Testis (tissue), 3 donors: ENCODE results near the gene CADM1. TPM values are rescaled to one million over a fixed set of nuclear protein-coding genes. Genes with fewer than 3 reads are reported as not detected.

ENCODE experiments used
- DNase-seq: peaks from one replicate; pipeline ENCODE4 v3.0.0-alpha.2; 2019
- H3K27ac ChIP-seq, 2 donors: fragments of 200-600 bp; sonication (generic); one replicate each; pipeline ENCODE4 v1.5.1; 2019
- H3K27me3 ChIP-seq: fragments of 200-600 bp; sonication (generic); one replicate; pipeline ENCODE4 v1.5.1; 2019
- H3K36me3 ChIP-seq: fragments of 200-600 bp; sonication (generic); one replicate; pipeline ENCODE4 v1.5.1; 2017; ENCODE audit warnings: low read depth; ENCODE audit errors: missing control alignments
- H3K4me1 ChIP-seq: fragments of 200-600 bp; sonication (generic); one replicate; pipeline ENCODE4 v1.5.1; 2019
- H3K4me3 ChIP-seq, 2 donors: fragments of 200-600 bp; sonication (generic); one replicate each; pipeline ENCODE4 v1.5.1; 2017 to 2019
- H3K9me3 ChIP-seq: fragments of 200-600 bp; sonication (generic); one replicate; pipeline ENCODE4 v1.5.1; 2017
- CTCF ChIP-seq, 3 experiments: fragments of 450-650 bp in 2 of 3; fragments of 200-600 bp in 1 of 3; sonication (generic) in 1 of 3; IDR thresholded peaks; one replicate each; pipeline ENCODE4 v1.5.1; 2016 to 2019; ENCODE audit warnings: antibody characterized with exemption in 3 of 3, mild to moderate bottlenecking in 2 of 3, moderate library complexity in 1 of 3
- POLR2A ChIP-seq: fragments of 450-650 bp; IDR thresholded peaks from one replicate; pipeline ENCODE4 v1.6.1; 2017; ENCODE audit warnings: antibody characterized with exemption, mild to moderate bottlenecking, moderate library complexity
- WGBS, 2 donors: methylation state at CpG; one replicate each; pipeline ENCODE4 v1.1.5; 2018; 5-methylcytosine and 5-hydroxymethylcytosine counted together
- intact Hi-C: fragments of 100-400 bp; cut with DNase I; formaldehyde crosslinking; loops from one replicate; pipeline ENCODE4 v1.15.1; 2023; ENCODE audit warnings: low total_unique reads
- polyA plus RNA-seq: library from polyadenylated mRNA; stranded (reverse); fragments of 350-450 nt; fragmentation: Illumina TruSeq; extraction: RNeasy Lipid Tissue Mini Kit (QIAGEN cat#74804); gene quantifications from one replicate; pipeline ENCODE4 v1.2.3, GENCODE V29; 2014; ENCODE audit warnings: low read depth, low replicate concordance; ENCODE audit not compliant: insufficient read depth
- total RNA-seq, 2 donors: library from RNA; depleted of rRNA; stranded (reverse); fragments of >200 nt; gene quantifications; one replicate each; pipeline ENCODE4 v1.2.3, GENCODE V29; 2016

Gene CADM1
- total and polyA plus RNA-seq, 3 donors from 2014 or later, result 135 to 230 (median 216) TPM

GRCh38 chr11:115242982-115243381 is 261.2 kb downstream of the CADM1 start:
- TF ChIP-seq CTCF (IDR thresholded peaks at IDR 0.05) (no peak), POLR2A (no peak)
- intact Hi-C loops, result no loop called here
- WGBS, 2 donors, result 98 to 100% methylated on average over 1 of the region's 1 CpG
- no peak overlapping the region for H3K4me3 ChIP-seq
- no peaks in the 10 kb centered on the region for H3K27me3 ChIP-seq
- H3K27ac ChIP-seq, result no peak overlapping the region
- no peaks in the 10 kb centered on the region for H3K36me3 ChIP-seq
- H3K4me1 ChIP-seq, result no peaks in the 10 kb centered on the region
- no peaks in the 10 kb centered on the region for H3K9me3 ChIP-seq
- no peak for DNase-seq

- Histone ChIP-seq H3K4me1 (no peaks in the 10 kb centered on the region), H3K4me3 (no peak overlapping the region), H3K27me3 (no peaks in the 10 kb centered on the region), H3K27ac (no peak overlapping the region), H3K36me3 (no peaks in the 10 kb centered on the region), H3K9me3 (no peaks in the 10 kb centered on the region)
- no peak for DNase-seq
- 91% methylated on average over 4 of the region's 4 CpGs for WGBS, 2 donors
- no peak for TF ChIP-seq POLR2A
- TF ChIP-seq CTCF (IDR thresholded peaks at IDR 0.05), result no peak
- intact Hi-C loops, result no loop called here
Observed at GRCh38 chr11:115241899-115242298, 262.3 kb downstream of the CADM1 start.

- Histone ChIP-seq H3K4me1 (no peaks in the 10 kb centered on the region), H3K36me3 (no peaks in the 10 kb centered on the region), H3K27ac (no peak overlapping the region), H3K4me3 (no peak overlapping the region), H3K9me3 (no peaks in the 10 kb centered on the region), H3K27me3 (no peaks in the 10 kb centered on the region)
- DNase-seq, result no peak
- TF ChIP-seq CTCF (IDR thresholded peaks at IDR 0.05) (no peak), POLR2A (no peak)
- intact Hi-C loops, result no loop called here
- 92 to 94% methylated on average over 2 of the region's 2 CpGs for WGBS, 2 donors
Observed at GRCh38 chr11:115238791-115239190, 265.4 kb downstream of the CADM1 start.

GRCh38 chr11:115238086-115238485 is 266.1 kb downstream of the CADM1 start:
- H3K27ac ChIP-seq, result no peak overlapping the region
- H3K4me3 ChIP-seq, result no peak overlapping the region
- intact Hi-C loops, result no loop called here
- no peak for DNase-seq
- no peaks in the 10 kb centered on the region for H3K27me3 ChIP-seq
- H3K9me3 ChIP-seq, result no peaks in the 10 kb centered on the region
- no peaks in the 10 kb centered on the region for H3K36me3 ChIP-seq
- TF ChIP-seq POLR2A, result no peak
- H3K4me1 ChIP-seq, result no peaks in the 10 kb centered on the region
- WGBS, 2 donors, result 86 to 90% methylated on average over 4 of the region's 4 CpGs

- TF ChIP-seq CTCF (IDR thresholded peaks at IDR 0.05) (no peak), POLR2A (no peak)
- DNase-seq, result no peak
- H3K27me3 ChIP-seq, result no peaks in the 10 kb centered on the region
- intact Hi-C loops, result no loop called here
- H3K27ac ChIP-seq, result no peak overlapping the region
- no peaks in the 10 kb centered on the region for H3K9me3 ChIP-seq
- no peak overlapping the region for H3K4me3 ChIP-seq
- no peaks in the 10 kb centered on the region for H3K36me3 ChIP-seq
- 77 to 81% methylated on average over 3 of the region's 3 CpGs for WGBS, 2 donors
- H3K4me1 ChIP-seq, result no peaks in the 10 kb centered on the region
Observed at GRCh38 chr11:115237578-115237977, 266.6 kb downstream of the CADM1 start.
